Large intestine (tissue), 3 donors: ENCODE measurements around the gene TEDC2. TPM values are rescaled to one million over a fixed set of nuclear protein-coding genes. Genes with fewer than 3 reads are reported as not detected.
"Not testable (repeated sequence)": the region's sequence is repeated elsewhere in the genome, so short reads cannot be mapped to it uniquely, and the experiment has no call there.

Experiments
- DNase-seq, 2 donors: peaks; one replicate each; pipeline versions ENCODE4 v3.0.0 to v3.0.0-alpha.2; 2013
- H3K27ac ChIP-seq: one replicate; pipeline ENCODE4 v1.5.1; 2013; ENCODE audit warnings: low read length
- H3K27me3 ChIP-seq: 2 replicates; pipeline ENCODE4 v1.6.1; 2013; ENCODE audit warnings: low read length; ENCODE audit not compliant: control insufficient read depth, insufficient read depth
- H3K36me3 ChIP-seq: 2 replicates; pipeline ENCODE4 v1.6.1; 2013; ENCODE audit warnings: low read length; ENCODE audit not compliant: control insufficient read depth, insufficient read depth
- H3K4me1 ChIP-seq: one replicate; pipeline ENCODE4 v1.6.1; 2013; ENCODE audit warnings: low read length; ENCODE audit not compliant: control insufficient read depth, insufficient read depth
- H3K4me3 ChIP-seq: one replicate; pipeline ENCODE4 v1.5.1; 2013; ENCODE audit warnings: low read length
- H3K9me3 ChIP-seq: one replicate; pipeline ENCODE4 v1.6.1; 2013; ENCODE audit warnings: mild to moderate bottlenecking, low read depth, low read length, moderate library complexity; ENCODE audit not compliant: control insufficient read depth
- WGBS: methylation state at CpG from one replicate; pipeline ENCODE4 v1.1.5; 2013; ENCODE audit warnings: low lambda C conversion rate; ENCODE audit not compliant: insufficient coverage; 5-methylcytosine and 5-hydroxymethylcytosine counted together
- polyA plus RNA-seq: library from polyadenylated mRNA; unstranded; fragments of 120-200 nt; gene quantifications from one replicate; pipeline ENCODE4 v1.2.1, GENCODE V29; 2013

Gene TEDC2
- polyA plus RNA-seq, 1 donor: 6.4 TPM

GRCh38 chr16:2428051-2428783 is 31.7 kb upstream of the TEDC2 start:
- no peaks in the 10 kb centered on the region for H3K9me3 ChIP-seq
- no CpG with 5 or more reads among the region's 28 CpGs for WGBS
- peaks cover 12% of the 10 kb centered on the region for H3K36me3 ChIP-seq
- peaks cover 18% of the 10 kb centered on the region for H3K4me1 ChIP-seq
- H3K27ac ChIP-seq: peak overlapping the region; percentile 40
- H3K4me3 ChIP-seq: peak overlapping the region; percentile 82
- peak in 1 of 2 donors; percentile 33 for DNase-seq
- no peaks in the 10 kb centered on the region for H3K27me3 ChIP-seq

- H3K27me3 ChIP-seq: no peaks in the 10 kb centered on the region
- peaks cover 15% of the 10 kb centered on the region for H3K36me3 ChIP-seq
- peak overlapping the region; percentile 82 for H3K4me3 ChIP-seq
- no peak for DNase-seq
- H3K9me3 ChIP-seq: no peaks in the 10 kb centered on the region
- peak overlapping the region; percentile 40 for H3K27ac ChIP-seq
- peaks cover 18% of the 10 kb centered on the region for H3K4me1 ChIP-seq
- no CpG with 5 or more reads among the region's 24 CpGs for WGBS
Observed at GRCh38 chr16:2428784-2429033, 31.2 kb upstream of the TEDC2 start.

- Histone ChIP-seq H3K27ac (peak within 1 kb of the TSS; percentile 40), H3K27me3 (no peaks in the 10 kb centered on the region), H3K36me3 (peaks cover 19% of the 10 kb centered on the region), H3K4me1 (peaks cover 18% of the 10 kb centered on the region), H3K9me3 (no peaks in the 10 kb centered on the region), H3K4me3 (peak within 1 kb of the TSS; percentile 82)
- WGBS: no CpG with 5 or more reads among the region's 103 CpGs
- DNase-seq: peak; percentile 96 to 97
Observed at GRCh38 chr16:2429034-2429770, 30.7 kb upstream of the TEDC2 start, which contains the start of gene CCNF. CCNF (plus strand) TSS chr16:2429447; CDS start chr16:2429482, 35 bp downstream.

DNA sequence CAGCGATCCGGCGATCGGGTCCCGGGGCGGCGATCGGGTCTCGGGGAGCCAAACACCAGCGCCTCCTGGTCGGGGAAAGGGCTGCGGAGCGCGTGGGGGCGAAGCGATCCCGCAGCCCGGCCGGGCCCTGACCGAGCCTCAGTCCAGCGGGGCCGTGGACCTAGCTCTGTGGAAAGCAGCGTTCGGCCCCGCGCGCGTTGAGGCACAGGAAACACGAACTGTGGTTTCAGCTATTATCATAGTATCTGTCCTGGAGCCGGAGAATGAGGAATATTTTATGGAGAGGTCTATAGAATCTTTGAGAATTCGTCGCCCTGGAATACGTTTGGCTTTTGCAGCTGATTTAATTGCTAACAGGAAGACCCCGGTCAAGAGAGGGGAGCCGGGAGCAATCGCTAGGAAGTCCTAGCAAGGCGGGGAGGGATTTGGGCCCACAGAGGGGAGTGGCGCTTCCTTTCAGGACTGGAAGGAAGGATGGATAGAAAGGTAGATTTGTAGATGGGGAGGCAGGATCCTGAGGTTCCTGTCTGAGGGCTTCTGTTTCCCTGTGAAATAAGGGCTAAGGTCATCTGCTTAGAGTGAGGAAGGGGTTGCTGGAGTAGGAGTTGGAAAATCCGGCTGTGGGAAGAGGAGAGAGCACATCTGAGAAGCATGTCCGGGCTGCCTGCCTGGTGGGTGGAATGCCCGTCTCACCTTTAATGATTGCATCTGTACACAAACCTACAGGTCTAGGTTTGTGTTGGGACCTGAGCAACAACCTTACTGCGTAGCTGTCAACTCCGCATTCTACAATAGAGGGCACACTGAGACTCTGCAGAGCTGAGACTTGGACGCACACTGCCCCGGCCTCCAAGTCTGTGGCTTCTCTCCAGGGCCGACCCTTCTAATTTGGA is 29.9 kb upstream of the TEDC2 start:
- Histone ChIP-seq H3K27me3 (no peaks in the 10 kb centered on the region), H3K9me3 (no peaks in the 10 kb centered on the region), H3K27ac (no peak overlapping the region), H3K36me3 (peaks cover 19% of the 10 kb centered on the region), H3K4me1 (peaks cover 18% of the 10 kb centered on the region), H3K4me3 (peak overlapping the region; percentile 66)
- DNase-seq: peak; percentile 15 to 52
- WGBS: no CpG with 5 or more reads among the region's 46 CpGs

DNA sequence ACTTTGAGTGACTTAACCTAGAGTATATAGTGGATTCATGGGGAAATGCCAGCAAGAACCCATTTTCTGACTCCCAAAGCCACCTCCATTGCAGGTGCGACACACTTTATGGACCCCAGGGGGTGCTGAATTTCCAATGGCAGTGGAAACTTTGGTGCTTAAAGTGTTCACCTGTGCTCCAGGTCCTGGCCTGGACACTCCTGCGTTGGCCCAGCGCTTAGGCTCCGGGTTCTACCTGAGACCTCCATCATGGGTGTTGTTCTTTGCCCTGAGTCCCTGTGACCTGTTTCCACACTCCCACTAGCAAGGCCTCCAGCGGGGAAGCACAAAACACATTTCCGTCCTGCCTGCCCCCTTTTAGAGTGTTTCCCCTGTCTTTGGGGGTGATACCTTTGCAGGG is 27.6 kb upstream of the TEDC2 start:
- Histone ChIP-seq H3K4me3 (no peak overlapping the region), H3K27ac (no peak overlapping the region), H3K36me3 (peaks cover 36% of the 10 kb centered on the region), H3K4me1 (peaks cover 18% of the 10 kb centered on the region), H3K9me3 (no peaks in the 10 kb centered on the region), H3K27me3 (no peaks in the 10 kb centered on the region)
- WGBS: no CpG with 5 or more reads among the region's 6 CpGs
- DNase-seq: no peak

DNA sequence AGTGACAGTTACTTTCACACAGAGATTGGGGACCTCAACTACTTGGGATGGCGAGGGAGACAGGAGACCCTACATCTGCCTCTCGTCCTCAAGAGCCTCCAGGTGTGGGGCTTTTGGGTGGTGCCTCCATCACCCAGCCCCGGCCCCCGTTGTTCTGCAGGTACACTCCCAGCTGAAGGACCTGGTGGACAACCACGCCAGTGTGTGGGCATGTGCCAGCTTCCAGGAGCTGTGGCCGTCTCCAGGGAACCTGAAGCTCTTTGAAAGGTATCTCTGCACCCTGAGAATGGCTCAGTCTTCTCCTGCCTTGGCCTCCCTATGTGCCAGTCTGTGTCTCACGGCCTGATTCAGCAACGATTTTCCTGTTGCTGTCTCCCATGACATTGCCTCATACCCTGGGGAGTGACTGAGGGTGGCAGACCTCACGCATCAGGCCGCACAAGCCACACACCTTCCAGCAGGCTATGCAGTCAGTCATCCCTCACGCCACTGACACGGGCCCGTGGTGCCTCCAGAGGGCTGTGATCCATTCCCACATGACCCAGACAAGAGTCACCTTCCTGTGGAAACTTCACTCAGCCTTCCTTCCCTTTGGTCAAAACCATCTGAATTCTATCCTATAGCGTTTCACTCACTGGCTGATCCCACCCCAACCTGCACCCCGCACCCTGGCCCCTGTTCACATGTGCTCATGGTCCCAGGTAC is 27.0 kb upstream of the TEDC2 start:
- H3K27me3 ChIP-seq: no peaks in the 10 kb centered on the region
- no peak for DNase-seq
- H3K4me3 ChIP-seq: no peak overlapping the region
- no peaks in the 10 kb centered on the region for H3K9me3 ChIP-seq
- 90% methylated on average over 2 of the region's 15 CpGs for WGBS
- H3K27ac ChIP-seq: no peak overlapping the region
- peaks cover 17% of the 10 kb centered on the region for H3K4me1 ChIP-seq
- peaks cover 38% of the 10 kb centered on the region for H3K36me3 ChIP-seq

DNA sequence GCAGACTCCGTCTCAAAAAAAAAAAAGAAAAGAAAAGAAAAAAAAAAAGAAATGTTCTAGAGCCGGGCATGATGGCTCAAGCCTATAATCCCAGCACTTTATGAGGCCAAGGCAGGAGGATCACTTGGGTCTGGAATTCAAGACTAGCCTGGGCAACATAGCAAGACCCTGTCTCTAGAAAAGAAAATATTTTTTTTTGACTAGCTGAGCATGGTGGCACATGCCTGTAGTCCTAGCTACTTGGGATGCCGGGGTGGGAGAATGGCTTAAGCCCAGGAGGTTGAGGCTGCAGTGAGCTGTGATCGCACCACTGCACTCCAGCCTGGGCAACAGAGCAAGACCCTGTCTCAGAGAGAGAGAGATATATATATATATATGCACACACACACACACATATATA is 24.7 kb upstream of the TEDC2 start:
- H3K4me3 ChIP-seq, H3K9me3 ChIP-seq, H3K4me1 ChIP-seq, H3K27ac ChIP-seq, H3K27me3 ChIP-seq, DNase-seq: not testable (repeated sequence)
- peaks cover 52% of the 10 kb centered on the region for H3K36me3 ChIP-seq
- no CpG with 5 or more reads among the region's 4 CpGs for WGBS

DNA sequence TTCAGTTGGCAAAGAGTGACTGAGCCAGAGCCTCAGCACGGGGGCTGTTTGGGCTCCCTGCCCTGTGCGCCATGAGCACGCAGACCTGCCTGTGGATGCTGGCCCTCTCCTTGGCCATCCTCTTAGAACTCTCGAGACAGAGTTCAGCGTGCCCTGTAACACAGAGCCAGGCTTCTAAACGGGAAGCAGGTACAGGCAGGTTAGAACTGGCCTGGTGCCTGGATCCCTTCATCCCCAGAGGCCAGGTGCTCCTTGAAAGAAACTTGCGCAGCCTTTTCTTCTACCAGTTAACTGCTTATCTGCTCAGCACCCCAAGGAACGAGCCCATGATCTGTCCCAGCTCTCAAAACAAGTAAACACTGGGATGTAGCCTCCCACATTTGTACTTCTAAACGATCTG is 23.8 kb upstream of the TEDC2 start:
- peaks cover 52% of the 10 kb centered on the region for H3K36me3 ChIP-seq
- no peak for DNase-seq
- H3K27ac ChIP-seq: no peak overlapping the region
- no peaks in the 10 kb centered on the region for H3K9me3 ChIP-seq
- H3K4me3 ChIP-seq: no peak overlapping the region
- WGBS: no CpG with 5 or more reads among the region's 9 CpGs
- no peaks in the 10 kb centered on the region for H3K4me1 ChIP-seq
- no peaks in the 10 kb centered on the region for H3K27me3 ChIP-seq

- WGBS: no CpG with 5 or more reads among the region's 24 CpGs
- Histone ChIP-seq H3K9me3 (no peaks in the 10 kb centered on the region), H3K27me3 (no peaks in the 10 kb centered on the region), H3K27ac (no peak overlapping the region), H3K36me3 (peaks cover 49% of the 10 kb centered on the region), H3K4me1 (no peaks in the 10 kb centered on the region), H3K4me3 (no peak overlapping the region)
- DNase-seq: no peak
Observed at GRCh38 chr16:2437032-2437790, 22.7 kb upstream of the TEDC2 start.
